HepG2 (cell line): Measurements from ENCODE around the gene SEPTIN2. TPM values are rescaled to one million over a fixed set of nuclear protein-coding genes. Genes with fewer than 3 reads are reported as not detected.
A peak's percentile ranks its signal among the peaks of the same experiment; 100 is the strongest.

Experiments used
- CEBPB ChIP-seq: IDR thresholded peaks from 2 replicates; pipeline ENCODE4 v1.6.1; 2011; ENCODE audit warnings: low read depth, low read length, improper control_type of control experiment, borderline replicate concordance
- GFI1 ChIP-seq: sonication (generic); formaldehyde crosslinking; IDR thresholded peaks from 2 replicates; pipeline ENCODE4 v1.5.0; 2020; ENCODE audit warnings: missing genetic modification reagents, mild to moderate bottlenecking, borderline replicate concordance
- KMT2A ChIP-seq: sonication (generic); formaldehyde crosslinking; IDR thresholded peaks from 2 replicates; pipeline ENCODE4 v1.4.0; 2020; ENCODE audit warnings: missing genetic modification reagents
- MIXL1 ChIP-seq: IDR thresholded peaks from 2 replicates; pipeline ENCODE4 v1.6.1; 2016
- MTA1 ChIP-seq: sonication (generic); formaldehyde crosslinking; IDR thresholded peaks from 2 replicates; pipeline ENCODE4 v1.4.0; 2020; ENCODE audit warnings: missing genetic modification reagents, mild to moderate bottlenecking, borderline replicate concordance
- MYC ChIP-seq: sonication (generic); formaldehyde crosslinking; IDR thresholded peaks from 2 replicates; pipeline ENCODE4 v1.9.0; 2021; ENCODE audit warnings: missing genetic modification reagents, borderline replicate concordance
- NR2C2 ChIP-seq: sonication (generic); formaldehyde crosslinking; IDR thresholded peaks from 2 replicates; pipeline ENCODE4 v1.4.0; 2020; ENCODE audit warnings: missing genetic modification reagents, mild to moderate bottlenecking, moderate library complexity, borderline replicate concordance
- NRL ChIP-seq: sonication (generic); formaldehyde crosslinking; IDR thresholded peaks from 2 replicates; pipeline ENCODE4 v1.5.0; 2020; ENCODE audit warnings: missing genetic modification reagents, mild to moderate bottlenecking, moderate library complexity, borderline replicate concordance
- RXRA ChIP-seq: sonication (generic); formaldehyde crosslinking; IDR thresholded peaks from 2 replicates; pipeline ENCODE4 v1.5.1; 2020; ENCODE audit warnings: missing genetic modification reagents
- SKI ChIP-seq: fragments of 450-650 bp; IDR thresholded peaks from one replicate; pipeline ENCODE4 v1.6.1; 2018; ENCODE audit warnings: mild to moderate bottlenecking; ENCODE audit not compliant: partially characterized antibody
- ZMYM2 ChIP-seq: sonication (generic); formaldehyde crosslinking; IDR thresholded peaks from 2 replicates; pipeline ENCODE4 v1.8.0; 2022; ENCODE audit warnings: mild to moderate bottlenecking, missing genetic modification reagents
- ZNF12 ChIP-seq: sonication (generic); formaldehyde crosslinking; IDR thresholded peaks from 2 replicates; pipeline ENCODE4 v1.5.0; 2020; ENCODE audit warnings: missing genetic modification reagents
- ZNF354B ChIP-seq: sonication (generic); formaldehyde crosslinking; IDR thresholded peaks from 2 replicates; pipeline ENCODE4 v1.8.0; 2022; ENCODE audit warnings: mild to moderate bottlenecking, missing genetic modification reagents
- ZNF605 ChIP-seq: sonication (generic); formaldehyde crosslinking; IDR thresholded peaks from 2 replicates; pipeline ENCODE4 v1.8.0; 2022; ENCODE audit warnings: mild to moderate bottlenecking, missing genetic modification reagents
- ZNF747 ChIP-seq: sonication (generic); formaldehyde crosslinking; IDR thresholded peaks from 2 replicates; pipeline ENCODE4 v1.8.1; 2023; ENCODE audit warnings: missing genetic modification reagents, mild to moderate bottlenecking, borderline replicate concordance
- ZNF891 ChIP-seq: sonication (generic); formaldehyde crosslinking; IDR thresholded peaks from 2 replicates; pipeline ENCODE4 v1.5.0; 2020; ENCODE audit warnings: mild to moderate bottlenecking, missing genetic modification reagents
- polyA plus RNA-seq, 8 experiments: library from polyadenylated mRNA; depleted of rRNA in 3 of 8; stranded (reverse) in 7 of 8; unstranded in 1 of 8; fragments of >200 nt; fragmentation: Illumina TruSeq in 4 of 8; extraction: Trizol in 4 of 8; gene quantifications; 2 replicates each; pipeline versions ENCODE4 v1.2.1 to v1.2.3, GENCODE V29; 2011 to 2016; ENCODE audit warnings: low read depth in 4 of 8, missing spikeins in 1 of 8, mixed read lengths in 1 of 8; ENCODE audit not compliant: insufficient read depth in 1 of 8
- total RNA-seq, 5 experiments: library from RNA; depleted of rRNA; stranded (reverse); fragments of >200 nt; fragmentation: Illumina TruSeq; extraction: Trizol; gene quantifications; 2 replicates each; pipeline ENCODE4 v1.2.3, GENCODE V29; 2016; ENCODE audit warnings: low read depth in 1 of 5
- TF ChIP-seq, protein P1 (sequence below): sonication (generic); formaldehyde crosslinking; IDR thresholded peaks from 2 replicates; pipeline ENCODE4 v1.5.0; 2020; ENCODE audit warnings: mild to moderate bottlenecking, missing genetic modification reagents, moderate library complexity
- TF ChIP-seq, protein P2 (sequence below): sonication (generic); formaldehyde crosslinking; IDR thresholded peaks from 2 replicates; pipeline ENCODE4 v1.4.0; 2020; ENCODE audit warnings: missing genetic modification reagents, mild to moderate bottlenecking, borderline replicate concordance
- TF ChIP-seq, protein P3 (sequence below): sonication (generic); formaldehyde crosslinking; IDR thresholded peaks from 2 replicates; pipeline ENCODE4 v1.8.0; 2022; ENCODE audit warnings: mild to moderate bottlenecking, missing genetic modification reagents; ENCODE audit not compliant: insufficient replicate concordance
- TF ChIP-seq, protein P4 (sequence below): sonication (generic); formaldehyde crosslinking; IDR thresholded peaks from 2 replicates; pipeline ENCODE4 v1.4.0; 2020; ENCODE audit warnings: missing genetic modification reagents, mild to moderate bottlenecking, borderline replicate concordance
- TF ChIP-seq, protein P5 (sequence below): IDR thresholded peaks from 2 replicates; pipeline ENCODE4 v1.6.1; 2016; ENCODE audit warnings: missing genetic modification reagents, missing compliant biosample characterization

The SEPTIN2 gene
- total and polyA plus RNA-seq, 2 of the 13 experiments (the other 11 are each of a cell fraction or from before 2014, with no cell fraction given), result 493 to 733 TPM

DNA sequence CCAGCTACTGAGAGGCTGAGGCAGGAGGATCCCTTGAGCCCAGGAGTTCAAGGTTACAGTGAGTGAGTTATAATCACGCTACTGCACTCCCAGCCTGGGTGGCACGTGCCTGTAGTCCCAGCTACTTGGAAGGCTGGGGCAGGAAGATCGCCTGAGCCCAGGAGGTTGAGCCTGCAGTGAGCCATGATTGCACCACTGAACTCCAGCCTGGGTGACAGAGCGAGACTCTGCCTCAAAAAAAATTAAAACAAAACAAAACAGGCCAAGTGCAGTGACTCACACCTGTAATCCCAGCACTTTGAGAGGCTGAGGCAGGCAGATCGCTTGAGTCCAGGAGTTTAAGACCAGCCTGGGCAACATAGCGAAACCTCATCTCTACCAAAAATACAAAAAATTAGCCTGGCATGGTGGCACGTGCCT, 22.3 kb upstream of the SEPTIN2 start (continued):
- TF ChIP-seq ZNF605 (CRISPR knock-in tag) (0 out of 2 replicates have a peak, but pooled peaks have one; percentile 48), MIXL1 (CRISPR knock-in tag) (0 out of 2 replicates have a peak, but pooled peaks have one; percentile 25), ZNF891 (CRISPR knock-in tag) (0 out of 2 replicates have a peak, but pooled peaks have one; percentile 66), KMT2A (CRISPR knock-in tag) (0 out of 2 replicates have a peak, but pooled peaks have one; percentile 43), MTA1 (CRISPR knock-in tag) (peak; percentile 58; the same call in 1 of the 2 replicates), GFI1 (peak; percentile 60; the same call in 1 of the 2 replicates), ZNF747 (0 out of 2 replicates have a peak, but pooled peaks have one; percentile 56), MYC (peak; percentile 56; the same call in 1 of the 2 replicates), NRL (CRISPR knock-in tag) (peak; percentile 58; the same call in 1 of the 2 replicates), ZMYM2 (CRISPR knock-in tag) (peak; percentile 57; the same call in 1 of the 2 replicates), RXRA (CRISPR knock-in tag) (peak; percentile 59; the same call in 1 of the 2 replicates), SKI (peak; percentile 23), ZNF354B (CRISPR knock-in tag) (0 out of 2 replicates have a peak, but pooled peaks have one; percentile 44), ZNF12 (CRISPR knock-in tag) (peak; percentile 70; the same call in 1 of the 2 replicates), CEBPB (peak; percentile 55; the same call in 1 of the 2 replicates), NR2C2 (CRISPR knock-in tag) (peak; percentile 25; the same call in 1 of the 2 replicates)
- TF ChIP-seq, protein P1, sequence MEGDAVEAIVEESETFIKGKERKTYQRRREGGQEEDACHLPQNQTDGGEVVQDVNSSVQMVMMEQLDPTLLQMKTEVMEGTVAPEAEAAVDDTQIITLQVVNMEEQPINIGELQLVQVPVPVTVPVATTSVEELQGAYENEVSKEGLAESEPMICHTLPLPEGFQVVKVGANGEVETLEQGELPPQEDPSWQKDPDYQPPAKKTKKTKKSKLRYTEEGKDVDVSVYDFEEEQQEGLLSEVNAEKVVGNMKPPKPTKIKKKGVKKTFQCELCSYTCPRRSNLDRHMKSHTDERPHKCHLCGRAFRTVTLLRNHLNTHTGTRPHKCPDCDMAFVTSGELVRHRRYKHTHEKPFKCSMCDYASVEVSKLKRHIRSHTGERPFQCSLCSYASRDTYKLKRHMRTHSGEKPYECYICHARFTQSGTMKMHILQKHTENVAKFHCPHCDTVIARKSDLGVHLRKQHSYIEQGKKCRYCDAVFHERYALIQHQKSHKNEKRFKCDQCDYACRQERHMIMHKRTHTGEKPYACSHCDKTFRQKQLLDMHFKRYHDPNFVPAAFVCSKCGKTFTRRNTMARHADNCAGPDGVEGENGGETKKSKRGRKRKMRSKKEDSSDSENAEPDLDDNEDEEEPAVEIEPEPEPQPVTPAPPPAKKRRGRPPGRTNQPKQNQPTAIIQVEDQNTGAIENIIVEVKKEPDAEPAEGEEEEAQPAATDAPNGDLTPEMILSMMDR, result 0 out of 2 replicates have a peak, but pooled peaks have one; percentile 4
- TF ChIP-seq, protein P2, sequence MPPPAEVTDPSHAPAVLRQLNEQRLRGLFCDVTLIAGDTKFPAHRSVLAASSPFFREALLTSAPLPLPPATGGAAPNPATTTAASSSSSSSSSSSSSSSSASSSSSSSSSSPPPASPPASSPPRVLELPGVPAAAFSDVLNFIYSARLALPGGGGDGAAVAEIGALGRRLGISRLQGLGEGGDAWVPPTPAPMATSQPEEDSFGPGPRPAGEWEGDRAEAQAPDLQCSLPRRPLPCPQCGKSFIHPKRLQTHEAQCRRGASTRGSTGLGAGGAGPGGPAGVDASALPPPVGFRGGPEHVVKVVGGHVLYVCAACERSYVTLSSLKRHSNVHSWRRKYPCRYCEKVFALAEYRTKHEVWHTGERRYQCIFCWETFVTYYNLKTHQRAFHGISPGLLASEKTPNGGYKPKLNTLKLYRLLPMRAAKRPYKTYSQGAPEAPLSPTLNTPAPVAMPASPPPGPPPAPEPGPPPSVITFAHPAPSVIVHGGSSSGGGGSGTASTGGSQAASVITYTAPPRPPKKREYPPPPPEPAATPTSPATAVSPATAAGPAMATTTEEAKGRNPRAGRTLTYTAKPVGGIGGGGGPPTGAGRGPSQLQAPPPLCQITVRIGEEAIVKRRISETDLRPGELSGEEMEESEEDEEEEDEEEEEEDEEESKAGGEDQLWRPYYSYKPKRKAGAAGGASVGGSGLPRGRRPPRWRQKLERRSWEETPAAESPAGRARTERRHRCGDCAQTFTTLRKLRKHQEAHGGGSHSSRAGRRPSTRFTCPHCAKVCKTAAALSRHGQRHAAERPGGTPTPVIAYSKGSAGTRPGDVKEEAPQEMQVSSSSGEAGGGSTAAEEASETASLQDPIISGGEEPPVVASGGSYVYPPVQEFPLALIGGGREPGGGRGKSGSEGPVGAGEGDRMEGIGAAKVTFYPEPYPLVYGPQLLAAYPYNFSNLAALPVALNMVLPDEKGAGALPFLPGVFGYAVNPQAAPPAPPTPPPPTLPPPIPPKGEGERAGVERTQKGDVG (CRISPR knock-in tag), result peak; percentile 69; the same call in 1 of the 2 replicates
- TF ChIP-seq, protein P3, sequence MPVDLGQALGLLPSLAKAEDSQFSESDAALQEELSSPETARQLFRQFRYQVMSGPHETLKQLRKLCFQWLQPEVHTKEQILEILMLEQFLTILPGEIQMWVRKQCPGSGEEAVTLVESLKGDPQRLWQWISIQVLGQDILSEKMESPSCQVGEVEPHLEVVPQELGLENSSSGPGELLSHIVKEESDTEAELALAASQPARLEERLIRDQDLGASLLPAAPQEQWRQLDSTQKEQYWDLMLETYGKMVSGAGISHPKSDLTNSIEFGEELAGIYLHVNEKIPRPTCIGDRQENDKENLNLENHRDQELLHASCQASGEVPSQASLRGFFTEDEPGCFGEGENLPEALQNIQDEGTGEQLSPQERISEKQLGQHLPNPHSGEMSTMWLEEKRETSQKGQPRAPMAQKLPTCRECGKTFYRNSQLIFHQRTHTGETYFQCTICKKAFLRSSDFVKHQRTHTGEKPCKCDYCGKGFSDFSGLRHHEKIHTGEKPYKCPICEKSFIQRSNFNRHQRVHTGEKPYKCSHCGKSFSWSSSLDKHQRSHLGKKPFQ, result peak; percentile 82
- TF ChIP-seq, protein P4, sequence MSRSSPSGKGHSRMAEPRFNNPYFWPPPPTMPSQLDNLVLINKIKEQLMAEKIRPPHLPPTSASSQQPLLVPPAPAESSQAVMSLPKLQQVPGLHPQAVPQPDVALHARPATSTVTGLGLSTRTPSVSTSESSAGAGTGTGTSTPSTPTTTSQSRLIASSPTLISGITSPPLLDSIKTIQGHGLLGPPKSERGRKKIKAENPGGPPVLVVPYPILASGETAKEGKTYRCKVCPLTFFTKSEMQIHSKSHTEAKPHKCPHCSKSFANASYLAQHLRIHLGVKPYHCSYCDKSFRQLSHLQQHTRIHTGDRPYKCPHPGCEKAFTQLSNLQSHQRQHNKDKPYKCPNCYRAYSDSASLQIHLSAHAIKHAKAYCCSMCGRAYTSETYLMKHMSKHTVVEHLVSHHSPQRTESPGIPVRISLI (CRISPR knock-in tag), result peak; percentile 76; the same call in 1 of the 2 replicates
- TF ChIP-seq, protein P5, sequence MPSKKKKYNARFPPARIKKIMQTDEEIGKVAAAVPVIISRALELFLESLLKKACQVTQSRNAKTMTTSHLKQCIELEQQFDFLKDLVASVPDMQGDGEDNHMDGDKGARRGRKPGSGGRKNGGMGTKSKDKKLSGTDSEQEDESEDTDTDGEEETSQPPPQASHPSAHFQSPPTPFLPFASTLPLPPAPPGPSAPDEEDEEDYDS, result 0 out of 2 replicates have a peak, but pooled peaks have one; percentile 13
